ENCODE data around the gene DDC. TPM values are rescaled to one million over a fixed set of nuclear protein-coding genes. Genes with fewer than 3 reads are reported as not detected.

The DDC gene
- total RNA-seq, 1 experiment from 2014 or later = 87.0 TPM

DNA sequence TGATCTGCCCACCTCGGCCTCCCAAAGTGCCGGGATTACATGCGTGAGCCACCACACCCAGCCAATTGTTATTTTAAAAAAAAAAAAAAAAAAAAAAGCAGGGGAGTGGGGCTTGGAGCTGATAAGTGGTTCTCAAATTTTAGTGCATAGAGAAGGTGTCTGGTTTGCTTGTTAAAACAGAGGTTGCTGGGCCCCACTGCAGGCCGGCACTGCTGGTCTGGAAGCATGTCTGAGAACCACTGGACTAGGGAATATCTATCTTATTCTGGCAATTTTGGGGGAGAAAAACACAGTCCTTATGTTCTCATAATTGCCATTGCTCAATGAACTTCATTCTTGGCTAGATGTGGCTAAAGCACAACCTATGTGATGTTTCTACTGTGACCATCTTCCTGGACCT, 96.0 kb downstream of the DDC start:
- Histone ChIP-seq H3K4me1 (no peaks in the 10 kb centered on the region), H3K9me3 (no peaks in the 10 kb centered on the region), H3K4me3 (ENCODE audit: low read depth, low read length) (no peak overlapping the region), H3K27me3 (replicated peaks; ENCODE audit: control insufficient read depth, insufficient read depth, low read length) (no peaks in the 10 kb centered on the region), H3K36me3 (ENCODE audit: control insufficient read depth, insufficient read depth, low read length) (peaks cover 2% of the 10 kb centered on the region; the same call in 1 of the 2 replicates)
- ChIA-PET POLR2A (no interaction called here), CTCF (interaction anchor here (0.7 to 1.6 kb wide), 2 partner anchors 146 to 324 kb away, joined by 3 to 8 read pairs; no protein-coding TSS in a partner anchor)
- no peak overlapping the region for H3K27ac Mint-ChIP-seq (ENCODE audit: unreplicated experiment)
- DNase-seq = no peak
- TF ChIP-seq, protein P1, sequence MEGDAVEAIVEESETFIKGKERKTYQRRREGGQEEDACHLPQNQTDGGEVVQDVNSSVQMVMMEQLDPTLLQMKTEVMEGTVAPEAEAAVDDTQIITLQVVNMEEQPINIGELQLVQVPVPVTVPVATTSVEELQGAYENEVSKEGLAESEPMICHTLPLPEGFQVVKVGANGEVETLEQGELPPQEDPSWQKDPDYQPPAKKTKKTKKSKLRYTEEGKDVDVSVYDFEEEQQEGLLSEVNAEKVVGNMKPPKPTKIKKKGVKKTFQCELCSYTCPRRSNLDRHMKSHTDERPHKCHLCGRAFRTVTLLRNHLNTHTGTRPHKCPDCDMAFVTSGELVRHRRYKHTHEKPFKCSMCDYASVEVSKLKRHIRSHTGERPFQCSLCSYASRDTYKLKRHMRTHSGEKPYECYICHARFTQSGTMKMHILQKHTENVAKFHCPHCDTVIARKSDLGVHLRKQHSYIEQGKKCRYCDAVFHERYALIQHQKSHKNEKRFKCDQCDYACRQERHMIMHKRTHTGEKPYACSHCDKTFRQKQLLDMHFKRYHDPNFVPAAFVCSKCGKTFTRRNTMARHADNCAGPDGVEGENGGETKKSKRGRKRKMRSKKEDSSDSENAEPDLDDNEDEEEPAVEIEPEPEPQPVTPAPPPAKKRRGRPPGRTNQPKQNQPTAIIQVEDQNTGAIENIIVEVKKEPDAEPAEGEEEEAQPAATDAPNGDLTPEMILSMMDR (IDR thresholded peaks at IDR 0.05; ENCODE audit: insufficient read depth in 1 of 2, low read depth in 1 of 2, low read length in 1 of 2, severe bottlenecking in 1 of 2, unreplicated experiment in 1 of 2) = no peak
- no peaks in the 10 kb centered on the region for H3K27me3 Mint-ChIP-seq (ENCODE audit: insufficient read depth, unreplicated experiment)
- intact Hi-C loops (cut with micrococcal nuclease; ENCODE audit: unreplicated experiment) = loop anchor here (2.0 to 5.0 kb wide), 3 partner anchors 96 to 262 kb away; partner anchors contain the start of gene DDC
- no peaks in the 10 kb centered on the region for H3K9me3 Mint-ChIP-seq (ENCODE audit: unreplicated experiment)
- H3K4me3 Mint-ChIP-seq (ENCODE audit: unreplicated experiment) = no peak overlapping the region
- H3K36me3 Mint-ChIP-seq (ENCODE audit: insufficient read depth, unreplicated experiment) = peaks cover 7% of the 10 kb centered on the region
- peaks cover 10% of the 10 kb centered on the region for H3K4me1 Mint-ChIP-seq (ENCODE audit: low read depth, unreplicated experiment)
- BruUV-seq (replicated peaks) = no TSS peak

DNA sequence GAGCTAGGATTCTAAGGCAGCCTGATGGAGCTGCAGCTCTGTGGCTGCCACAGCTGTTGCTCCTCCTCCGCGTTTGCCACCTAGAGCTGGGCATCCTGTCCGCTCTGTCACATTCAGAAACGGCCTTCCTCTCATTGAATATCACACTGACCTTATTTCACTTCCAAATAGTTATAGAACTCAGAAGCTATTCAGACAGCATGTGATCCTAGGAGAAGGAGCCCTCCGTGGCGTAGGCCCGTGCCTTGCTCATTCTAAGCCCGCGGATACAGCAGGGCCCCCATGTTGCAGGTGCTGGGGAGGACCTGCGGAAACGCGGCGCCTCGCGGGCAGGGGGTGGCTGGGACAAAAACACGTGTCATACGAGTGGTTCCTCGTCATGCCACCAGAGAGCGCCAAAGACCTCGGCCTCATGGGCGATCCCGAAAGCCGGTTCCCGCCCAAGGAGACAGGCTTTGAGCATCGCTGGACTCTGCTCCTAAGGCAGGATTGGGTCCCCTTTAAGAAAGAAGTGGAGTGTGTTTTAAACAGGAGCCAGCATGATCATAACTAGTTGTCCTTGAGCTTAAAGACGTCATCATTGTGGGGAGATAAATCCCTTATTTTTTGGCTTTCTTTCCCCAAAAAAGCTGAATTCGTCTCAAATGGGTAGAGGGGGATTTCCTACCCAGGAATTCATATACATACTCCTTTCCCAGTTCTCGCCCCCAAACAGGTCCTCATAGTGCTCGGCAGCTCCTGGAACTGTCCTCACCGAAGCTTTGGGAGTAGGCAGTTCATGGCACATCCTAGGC, 97.2 kb downstream of the DDC start:
- BruUV-seq (replicated peaks) = no TSS peak
- Mint-ChIP-seq H3K4me3 (ENCODE audit: unreplicated experiment) (no peak overlapping the region), H3K36me3 (ENCODE audit: insufficient read depth, unreplicated experiment) (peaks cover 10% of the 10 kb centered on the region), H3K9me3 (ENCODE audit: unreplicated experiment) (no peaks in the 10 kb centered on the region), H3K4me1 (ENCODE audit: low read depth, unreplicated experiment) (peaks cover 6% of the 10 kb centered on the region), H3K27me3 (ENCODE audit: insufficient read depth, unreplicated experiment) (no peaks in the 10 kb centered on the region), H3K27ac (ENCODE audit: unreplicated experiment) (peak overlapping the region; percentile 30)
- Histone ChIP-seq H3K9me3 (no peaks in the 10 kb centered on the region), H3K4me3 (ENCODE audit: low read depth, low read length) (no peak overlapping the region), H3K27me3 (replicated peaks; ENCODE audit: control insufficient read depth, insufficient read depth, low read length) (no peaks in the 10 kb centered on the region), H3K4me1 (no peaks in the 10 kb centered on the region), H3K36me3 (ENCODE audit: control insufficient read depth, insufficient read depth, low read length) (peaks cover 4% of the 10 kb centered on the region; the same call in 1 of the 2 replicates)
- TF ChIP-seq, protein P1 (IDR thresholded peaks at IDR 0.05; ENCODE audit: insufficient read depth in 1 of 2, low read depth in 1 of 2, low read length in 1 of 2, severe bottlenecking in 1 of 2, unreplicated experiment in 1 of 2) = peak; percentile 83 to 86
- ChIA-PET POLR2A (interaction anchor here (0.6 kb wide), 1 partner anchor 116 kb away, joined by 3 read pairs; no protein-coding TSS in a partner anchor), CTCF (interaction anchor here (0.6 to 1.3 kb wide), 7 partner anchors 50 to 693 kb away, joined by 3 to 6 read pairs (median 4); partner anchors contain the start of gene DDC)
- intact Hi-C loops (cut with micrococcal nuclease; ENCODE audit: unreplicated experiment) = loop anchor here (1.0 to 5.0 kb wide), 8 partner anchors 63 to 261 kb away; partner anchors contain the start of gene DDC
- peak; percentile 83 to 88 for DNase-seq

DNA sequence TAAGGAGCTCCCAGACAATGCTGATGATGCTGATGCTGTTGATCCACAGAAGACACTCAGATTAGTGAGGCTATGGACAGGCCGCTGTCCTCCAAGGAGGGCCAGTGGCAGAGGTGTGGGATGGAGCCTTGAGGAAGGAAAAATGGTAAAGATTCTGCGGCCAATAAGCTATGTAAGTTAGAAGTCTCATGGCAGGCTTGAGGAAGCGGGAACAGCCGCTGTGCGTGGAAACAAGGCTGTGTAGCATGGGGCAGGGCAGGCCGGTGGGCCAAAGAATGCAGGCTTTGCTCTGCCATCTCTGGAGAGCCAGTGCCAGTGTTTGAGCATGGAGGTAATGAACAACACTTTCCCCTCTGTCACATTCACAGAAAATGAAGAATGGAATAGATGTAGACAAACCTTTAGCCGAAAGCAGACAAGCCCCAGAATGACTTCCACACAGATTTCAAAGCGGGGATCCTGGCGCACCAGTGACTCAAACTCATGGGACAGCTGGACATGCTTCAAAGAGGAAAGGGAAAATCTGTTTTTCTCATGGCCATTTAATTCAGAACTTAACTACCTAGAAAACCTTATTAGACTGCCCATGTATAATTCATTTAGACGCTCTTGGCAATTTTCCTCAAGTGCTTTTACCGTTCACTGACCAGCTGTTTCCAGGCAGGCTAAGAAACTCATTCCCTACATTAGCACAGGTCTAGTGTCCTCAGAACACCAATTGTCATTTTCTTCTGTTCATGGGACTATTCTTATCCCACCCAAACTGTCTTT, 98.2 kb downstream of the DDC start:
- CTCF ChIA-PET = interaction anchor here (0.6 to 1.1 kb wide), 3 partner anchors 43 to 122 kb away, joined by 3 to 4 read pairs (median 3); no protein-coding TSS in a partner anchor
- Histone ChIP-seq H3K4me1 (no peaks in the 10 kb centered on the region), H3K27me3 (replicated peaks; ENCODE audit: control insufficient read depth, insufficient read depth, low read length) (no peaks in the 10 kb centered on the region), H3K4me3 (ENCODE audit: low read depth, low read length) (no peak overlapping the region), H3K9me3 (no peaks in the 10 kb centered on the region), H3K36me3 (ENCODE audit: control insufficient read depth, insufficient read depth, low read length) (peaks cover 4% of the 10 kb centered on the region; the same call in 1 of the 2 replicates)
- Mint-ChIP-seq H3K9me3 (ENCODE audit: unreplicated experiment) (no peaks in the 10 kb centered on the region), H3K4me3 (ENCODE audit: unreplicated experiment) (no peak overlapping the region), H3K36me3 (ENCODE audit: insufficient read depth, unreplicated experiment) (peaks cover 13% of the 10 kb centered on the region), H3K4me1 (ENCODE audit: low read depth, unreplicated experiment) (peaks cover 6% of the 10 kb centered on the region), H3K27me3 (ENCODE audit: insufficient read depth, unreplicated experiment) (no peaks in the 10 kb centered on the region), H3K27ac (ENCODE audit: unreplicated experiment) (no peak overlapping the region)
- DNase-seq = no peak
- no TSS peak for BruUV-seq (replicated peaks)
- TF ChIP-seq, protein P1 (IDR thresholded peaks at IDR 0.05; ENCODE audit: insufficient read depth in 1 of 2, low read depth in 1 of 2, low read length in 1 of 2, severe bottlenecking in 1 of 2, unreplicated experiment in 1 of 2) = no peak
- POLR2A ChIA-PET = no interaction called here
- intact Hi-C loops (cut with micrococcal nuclease; ENCODE audit: unreplicated experiment) = loop anchor here (5.0 kb wide), 2 partner anchors 130 to 260 kb away; no protein-coding TSS in a partner anchor

All from Caco-2 (cell line).